GM12878 (cell line): ENCODE results near the gene CLK2. TPM values are rescaled to one million over a fixed set of nuclear protein-coding genes. Genes with fewer than 3 reads are reported as not detected.

Source experiments
- ATAC-seq: fragments of 200-7000 bp; cut with Tn5 transposase; 3 replicates; pipeline ENCODE4 v1.9.1; 2020; ENCODE audit warnings: mild to moderate bottlenecking, moderate library complexity
- BruUV-seq: library from RNA; stranded (reverse); fragments of 400-500 nt; replicated peaks from 2 replicates; lab custom pipeline; 2021; lab: Mats Ljungman, UMichigan
- CTCF ChIA-PET: fragments of 300-600 bp; sonication (Branson Sonifier 250); formaldehyde crosslinking; extraction: SDS; loops from one replicate; lab custom pipeline; 2021; ENCODE audit warnings: inconsistent platforms; lab: Yijun Ruan, JAX
- POLR2A ChIA-PET: fragments of 350-600 bp; formaldehyde crosslinking; extraction: SDS; loops from one replicate; lab custom pipeline; 2021; ENCODE audit warnings: inconsistent platforms; lab: Charles Lee
- RAD21 ChIA-PET: fragments of 300-600 bp; sonication (Branson Sonifier 250); formaldehyde crosslinking; loops from one replicate; lab custom pipeline; 2023; ENCODE audit warnings: antibody characterized with exemption; ENCODE audit not compliant: unreplicated experiment; lab: Charles Lee
- SMC1A ChIA-PET: fragments of 300-600 bp; sonication (Branson Sonifier 250); formaldehyde crosslinking; loops from one replicate; lab custom pipeline; 2023; ENCODE audit not compliant: unreplicated experiment, uncharacterized antibody; lab: Charles Lee
- DNase-seq: peaks from one replicate; pipeline ENCODE4 v3.0.0-alpha.2; 2011; ENCODE audit warnings: low read depth, low spot score
- FAIRE-seq: peaks from 3 replicates; lab custom pipeline; 2011; peaks lifted over from hg19 to GRCh38; lab: Jason Lieb, UNC
- H2AFZ ChIP-seq: 2 replicates; pipeline ENCODE4 v1.6.0; 2011; ENCODE audit warnings: low read depth, low read length, control low read depth; ENCODE audit not compliant: control insufficient read depth
- H3K27ac ChIP-seq: 2 replicates; pipeline ENCODE4 v1.5.1; 2011; ENCODE audit warnings: control low read depth; ENCODE audit not compliant: control insufficient read depth, insufficient read depth
- H3K27me3 ChIP-seq, 2 experiments: replicated peaks in 1 of 2; 2 replicates each; pipeline versions ENCODE4 v1.6.0 to v1.6.1; 2011; ENCODE audit warnings: low read length in 1 of 2; ENCODE audit not compliant: control insufficient read depth in 2 of 2, insufficient read depth in 2 of 2
- H3K36me3 ChIP-seq, 2 experiments: 2 replicates each; pipeline ENCODE4 v1.5.1; 2011; ENCODE audit warnings: low read length in 1 of 2; ENCODE audit not compliant: control insufficient read depth in 2 of 2, insufficient read depth in 2 of 2
- H3K4me1 ChIP-seq: 2 replicates; pipeline ENCODE4 v1.6.1; 2011; ENCODE audit warnings: mild to moderate bottlenecking, low read length, moderate library complexity, mixed read lengths; ENCODE audit not compliant: control insufficient read depth, insufficient read depth
- H3K4me2 ChIP-seq: 2 replicates; pipeline ENCODE4 v1.6.0; 2011; ENCODE audit warnings: control low read depth; ENCODE audit not compliant: control insufficient read depth, insufficient read depth
- H3K4me3 ChIP-seq: fragments of 200-600 bp; sonication (generic); 2 replicates; pipeline ENCODE4 v1.5.1; 2016
- H3K79me2 ChIP-seq: 2 replicates; pipeline ENCODE4 v1.6.0; 2011; ENCODE audit warnings: low read length; ENCODE audit not compliant: control insufficient read depth, insufficient read depth
- H3K9ac ChIP-seq: 2 replicates; pipeline ENCODE4 v1.8.0; 2011; ENCODE audit warnings: low read length, control low read depth, mixed read lengths; ENCODE audit not compliant: control insufficient read depth, insufficient read depth
- H3K9me3 ChIP-seq: replicated peaks from 3 replicates; pipeline ENCODE4 v1.5.1; 2011; ENCODE audit warnings: mild to moderate bottlenecking, low read length; ENCODE audit not compliant: control insufficient read depth, insufficient read depth
- H4K20me1 ChIP-seq: 2 replicates; pipeline ENCODE4 v1.6.0; 2011; ENCODE audit not compliant: control insufficient read depth, insufficient read depth
- EGR1 ChIP-seq, 2 experiments: IDR thresholded peaks; 1 replicate in 1 of 2; 2 replicates in 1 of 2; pipeline ENCODE4 v1.6.1; 2011 to 2012; ENCODE audit warnings: low read depth in 2 of 2, low read length in 2 of 2, borderline replicate concordance in 1 of 2, mild to moderate bottlenecking in 1 of 2, moderate library complexity in 1 of 2
- MYB ChIP-seq: fragments of 150-350 bp; IDR thresholded peaks from 2 replicates; pipeline ENCODE4 v1.6.1; 2014; ENCODE audit warnings: mild to moderate bottlenecking, low read depth, low read length, borderline replicate concordance
- POU2F2 ChIP-seq: IDR thresholded peaks from 3 replicates; pipeline ENCODE4 v1.6.1; 2011; ENCODE audit warnings: low read depth, mild to moderate bottlenecking, low read length, borderline replicate concordance
- RAD51 ChIP-seq: fragments of 450-650 bp; IDR thresholded peaks from 2 replicates; pipeline ENCODE4 v1.6.1; 2016; ENCODE audit warnings: moderate library complexity, mild to moderate bottlenecking, inconsistent platforms
- STAT1 ChIP-seq: fragments of 450-650 bp; conservative IDR thresholded peaks from 2 replicates; pipeline ENCODE4 v1.6.1; 2014; ENCODE audit warnings: antibody characterized with exemption, mild to moderate bottlenecking
- ZBTB33 ChIP-seq: fragments of 450-650 bp; IDR thresholded peaks from 2 replicates; pipeline ENCODE4 v1.6.1; 2017; ENCODE audit warnings: mild to moderate bottlenecking
- ZSCAN29 ChIP-seq: fragments of 450-650 bp; IDR thresholded peaks from 2 replicates; pipeline ENCODE4 v1.6.1; 2017; ENCODE audit warnings: mild to moderate bottlenecking, moderate library complexity
- WGBS: methylation state at CpG from one replicate; pipeline ENCODE4 v1.1.6; 2016; ENCODE audit warnings: low lambda C conversion rate; ENCODE audit not compliant: insufficient replicate concordance, insufficient coverage; ENCODE audit errors: missing lambda C conversion rate; 5-methylcytosine and 5-hydroxymethylcytosine counted together
- in situ Hi-C: fragments of 300-500 bp; cut with MboI; formaldehyde crosslinking; loops from 9 replicates; pipeline ENCODE4 v1.14.3; 2018; ENCODE audit warnings: mixed read lengths
- intact Hi-C: fragments of 100-400 bp; cut with micrococcal nuclease; formaldehyde crosslinking; loops from one replicate; pipeline ENCODE4 v1.14.2; 2022; ENCODE audit not compliant: unreplicated experiment
- polyA plus RNA-seq, 11 experiments: library from polyadenylated mRNA; depleted of rRNA in 4 of 11; unstranded in 6 of 11; stranded (reverse) in 5 of 11; fragments of >200 nt; fragmentation: Nextera tagmentation in 4 of 11; fragmentation: Illumina TruSeq in 1 of 11; extraction: Ambion mirVana in 4 of 11; extraction: Trizol in 1 of 11; gene quantifications; 1 replicate in 1 of 11; 2 replicates in 10 of 11; pipeline versions ENCODE4 v1.2.1 to v1.2.3, GENCODE V29; 2011 to 2016; ENCODE audit warnings: inconsistent platforms in 2 of 11, missing spikeins in 2 of 11, low read depth in 1 of 11
- total RNA-seq, 4 experiments: library from RNA; depleted of rRNA in 3 of 4; stranded (reverse); fragments of >200 nt in 3 of 4; fragmentation: Illumina TruSeq in 1 of 4; extraction: Trizol in 1 of 4; gene quantifications; 2 replicates each; pipeline versions ENCODE4 v1.2.1 to v1.2.3, GENCODE V29; 2013 to 2021

CLK2 gene
- total and polyA plus RNA-seq, 10 of the 15 experiments (the other 5 are each of a cell fraction or from before 2014, with no cell fraction given), result 11.1 to 83.7 (median 36.7) TPM

- ChIA-PET CTCF (interaction anchor here (0.7 to 5.7 kb wide), 5 partner anchors 10 to 225 kb away, joined by 3 to 51 read pairs (median 3); no protein-coding TSS in a partner anchor), POLR2A (interaction anchor here (0.6 to 1.1 kb wide), 5 partner anchors 10 to 334 kb away, joined by 3 to 8 read pairs (median 3); no protein-coding TSS in a partner anchor), RAD21 (interaction anchor here (0.5 to 2.2 kb wide), 3 partner anchors 16 to 551 kb away, joined by 3 to 10 read pairs (median 4); partner anchors contain the start of gene FDPS), SMC1A (interaction anchor here (0.6 to 1.7 kb wide), 2 partner anchors 16 to 206 kb away, joined by 3 to 6 read pairs; no protein-coding TSS in a partner anchor)
- no peaks in the 10 kb centered on the region for H4K20me1 ChIP-seq
- H3K79me2 ChIP-seq, result peaks cover 16% of the 10 kb centered on the region
- no peak overlapping the region for H3K4me3 ChIP-seq
- no peak overlapping the region for H2AFZ ChIP-seq
- H3K9ac ChIP-seq, result no peak overlapping the region
- no TSS peak for BruUV-seq
- H3K36me3 ChIP-seq, result peaks cover 36 to 37% of the 10 kb centered on the region in 2 experiments
- H3K27me3 ChIP-seq, result no peaks in the 10 kb centered on the region
- no peak overlapping the region for H3K27ac ChIP-seq
- H3K4me2 ChIP-seq, result no peak overlapping the region
- no peaks in the 10 kb centered on the region for H3K9me3 ChIP-seq
- in situ Hi-C loops, result no loop called here
- 89% methylated on average over 6 of the region's 6 CpGs for WGBS
- no peaks in the 10 kb centered on the region for H3K4me1 ChIP-seq
- DNase-seq, result no peak
- no peak for TF ChIP-seq MYB
- no peak for TF ChIP-seq RAD51
- no peak for TF ChIP-seq ZBTB33
- no peak for FAIRE-seq
- no peak for ATAC-seq
- intact Hi-C loops, result no loop called here
These were observed 6.8 kb downstream of the CLK2 start for GRCh38 chr1:155266553-155266952.

GRCh38 chr1:155263067-155263466, 10.2 kb downstream of the CLK2 start:
- ChIA-PET POLR2A (interaction anchor here (0.7 to 1.6 kb wide), 4 partner anchors 9 to 53 kb away, joined by 3 to 5 read pairs (median 4); partner anchors contain the start of gene CLK2), SMC1A (interaction anchor here (1.3 kb wide), 1 partner anchor 9 kb away, joined by 11 read pairs; the partner anchor contains the start of gene CLK2), CTCF (interaction anchor here (1.2 to 5.7 kb wide), 2 partner anchors 9 to 12 kb away, joined by 3 to 51 read pairs; no protein-coding TSS in a partner anchor), RAD21 (no interaction called here)
- H3K4me2 ChIP-seq, result no peak overlapping the region
- no peaks in the 10 kb centered on the region for H3K9me3 ChIP-seq
- H3K4me1 ChIP-seq, result peaks cover 7% of the 10 kb centered on the region
- FAIRE-seq (no peak), ATAC-seq (no peak), DNase-seq (no peak)
- TF ChIP-seq STAT1, result no peak
- TF ChIP-seq POU2F2, result no peak
- TF ChIP-seq EGR1 (IDR thresholded peaks at IDR 0.05; ENCODE audit: borderline replicate concordance in 1 of 2, low read depth in 2 of 2, low read length in 2 of 2), result no peak
- no peak for TF ChIP-seq ZSCAN29
- TF ChIP-seq ZBTB33, result no peak
- in situ Hi-C loops, result no loop called here
- H3K4me3 ChIP-seq, result no peak overlapping the region
- intact Hi-C loops, result no loop called here
- WGBS, result 94% methylated on average over 11 of the region's 11 CpGs
- BruUV-seq, result no TSS peak
- no peak overlapping the region for H3K9ac ChIP-seq
- H3K79me2 ChIP-seq, result peaks cover 20% of the 10 kb centered on the region
- no peak overlapping the region for H2AFZ ChIP-seq
- peaks cover 18 to 24% of the 10 kb centered on the region in 2 experiments; a peak in 3 of 4 replicates for H3K36me3 ChIP-seq
- H3K27ac ChIP-seq, result no peak overlapping the region; the same call in 1 of the 2 replicates
- H3K27me3 ChIP-seq, result no peaks in the 10 kb centered on the region
- no peaks in the 10 kb centered on the region for H4K20me1 ChIP-seq
